Stomach (tissue), 9 donors: ENCODE measurements around the gene CRTAC1. TPM values are rescaled to one million over a fixed set of nuclear protein-coding genes. Genes with fewer than 3 reads are reported as not detected.

Source experiments
- DNase-seq, 2 donors: peaks; one replicate each; pipeline versions ENCODE4 v3.0.0 to v3.0.0-alpha.2; 2013 to 2019
- H3K27ac ChIP-seq, 5 donors: fragments of 200-600 bp in 4 of 5; sonication (generic) in 4 of 5; one replicate each; pipeline ENCODE4 v1.5.1; 2013 to 2019; ENCODE audit warnings: mild to moderate bottlenecking in 1 of 5, moderate library complexity in 1 of 5
- H3K27me3 ChIP-seq, 3 donors: fragments of 200-600 bp; sonication (generic); one replicate each; pipeline ENCODE4 v1.5.1; 2017 to 2019; ENCODE audit warnings: mixed run types in 1 of 3
- H3K36me3 ChIP-seq, 4 donors: fragments of 200-600 bp; sonication (generic); 1 replicate in 3 of 4; 2 replicates in 1 of 4; pipeline ENCODE4 v1.5.1; 2016 to 2019
- H3K4me1 ChIP-seq, 4 donors: fragments of 200-600 bp; sonication (generic); one replicate each; pipeline ENCODE4 v1.5.1; 2016 to 2019
- H3K4me3 ChIP-seq, 4 donors: fragments of 200-600 bp; sonication (generic) in 3 of 4; one replicate each; pipeline ENCODE4 v1.5.1; 2016 to 2019; ENCODE audit warnings: mild to moderate bottlenecking in 1 of 4
- H3K9me3 ChIP-seq, 4 donors: fragments of 200-600 bp; sonication (generic); one replicate each; pipeline ENCODE4 v1.5.1; 2016 to 2019
- EP300 ChIP-seq: sonication (generic); formaldehyde crosslinking; IDR thresholded peaks from one replicate; pipeline ENCODE4 v1.6.1; 2017; ENCODE audit warnings: antibody characterized with exemption
- POLR2A ChIP-seq, 4 donors: fragments of 450-650 bp; IDR thresholded peaks; one replicate each; pipeline ENCODE4 v1.6.1; 2016; ENCODE audit warnings: antibody characterized with exemption in 4 of 4, control low read depth in 2 of 4, mild to moderate bottlenecking in 1 of 4, moderate library complexity in 1 of 4
- POLR2AphosphoS5 ChIP-seq, 3 donors: sonication (generic); formaldehyde crosslinking; IDR thresholded peaks; one replicate each; pipeline ENCODE4 v1.6.1; 2016; ENCODE audit warnings: antibody characterized with exemption in 3 of 3
- WGBS, 5 donors: extraction: QIAGEN DNeasy Blood & Tissue Kit in 3 of 5; methylation state at CpG; one replicate each; pipeline versions ENCODE4 v1.1.5 to v1.1.7; 2013 to 2018; 5-methylcytosine and 5-hydroxymethylcytosine counted together
- intact Hi-C: fragments of 100-400 bp; cut with DNase I; formaldehyde crosslinking; loops from one replicate; pipeline ENCODE4 v1.15.1; 2023; ENCODE audit warnings: low total_unique reads
- polyA plus RNA-seq, 3 donors: library from polyadenylated mRNA; stranded (reverse); fragments of 200-250 nt; gene quantifications; one replicate each; pipeline ENCODE4 v1.2.3, GENCODE V29; 2013
- total RNA-seq, 5 donors: library from RNA; depleted of rRNA; stranded (reverse); fragments of >200 nt; gene quantifications; one replicate each; pipeline versions ENCODE4 v1.1.0 to v1.2.3, GENCODE V29; 2014 to 2016
- TF ChIP-seq, protein P1 (sequence below), 7 experiments: fragments of 450-650 bp in 4 of 7; fragments of 200-600 bp in 3 of 7; sonication (generic) in 3 of 7; IDR thresholded peaks; one replicate each; pipeline ENCODE4 v1.5.1; 2016 to 2019; ENCODE audit warnings: antibody characterized with exemption in 7 of 7, control low read depth in 2 of 7, mild to moderate bottlenecking in 1 of 7
- donor health status: healthy with polysubstance abuse.
- donor health status: Bipolar disorder and iron deficiency.
- donor health status: healthy.

CRTAC1 gene
- total and polyA plus RNA-seq, 8 donors: 0.06 to 21.4 (median 0.77) TPM; not detected in 2

- peaks cover 0 to 69% (median 39%) of the 10 kb centered on the region in 3 donors for H3K27me3 ChIP-seq
- intact Hi-C loops: no loop called here
- no peak overlapping the region for H3K27ac ChIP-seq
- 47 to 53% (median 50%) methylated on average over 3 of the region's 3 CpGs for WGBS, 5 donors
- no peaks in the 10 kb centered on the region for H3K36me3 ChIP-seq
- DNase-seq: no peak
- no peak overlapping the region for H3K4me3 ChIP-seq
- H3K9me3 ChIP-seq: no peaks in the 10 kb centered on the region
- H3K4me1 ChIP-seq: peaks cover 6 to 26% (median 15%) of the 10 kb centered on the region in 4 donors
- TF ChIP-seq POLR2A (IDR thresholded peaks at IDR 0.05): no peak
- TF ChIP-seq EP300: no peak
- no peak for TF ChIP-seq POLR2AphosphoS5 (IDR thresholded peaks at IDR 0.05)
- TF ChIP-seq, protein P1, sequence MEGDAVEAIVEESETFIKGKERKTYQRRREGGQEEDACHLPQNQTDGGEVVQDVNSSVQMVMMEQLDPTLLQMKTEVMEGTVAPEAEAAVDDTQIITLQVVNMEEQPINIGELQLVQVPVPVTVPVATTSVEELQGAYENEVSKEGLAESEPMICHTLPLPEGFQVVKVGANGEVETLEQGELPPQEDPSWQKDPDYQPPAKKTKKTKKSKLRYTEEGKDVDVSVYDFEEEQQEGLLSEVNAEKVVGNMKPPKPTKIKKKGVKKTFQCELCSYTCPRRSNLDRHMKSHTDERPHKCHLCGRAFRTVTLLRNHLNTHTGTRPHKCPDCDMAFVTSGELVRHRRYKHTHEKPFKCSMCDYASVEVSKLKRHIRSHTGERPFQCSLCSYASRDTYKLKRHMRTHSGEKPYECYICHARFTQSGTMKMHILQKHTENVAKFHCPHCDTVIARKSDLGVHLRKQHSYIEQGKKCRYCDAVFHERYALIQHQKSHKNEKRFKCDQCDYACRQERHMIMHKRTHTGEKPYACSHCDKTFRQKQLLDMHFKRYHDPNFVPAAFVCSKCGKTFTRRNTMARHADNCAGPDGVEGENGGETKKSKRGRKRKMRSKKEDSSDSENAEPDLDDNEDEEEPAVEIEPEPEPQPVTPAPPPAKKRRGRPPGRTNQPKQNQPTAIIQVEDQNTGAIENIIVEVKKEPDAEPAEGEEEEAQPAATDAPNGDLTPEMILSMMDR (IDR thresholded peaks at IDR 0.05): no peak
These were observed 178.1 kb downstream of the CRTAC1 start for GRCh38 chr10:97852277-97852676.

GRCh38 chr10:97851341-97852001 is 178.9 kb downstream of the CRTAC1 start:
- DNase-seq: peak in 1 of 2 donors; percentile 28
- Histone ChIP-seq H3K36me3 (no peaks in the 10 kb centered on the region), H3K27me3 (peaks cover 0 to 69% (median 39%) of the 10 kb centered on the region in 3 donors), H3K4me3 (no peak overlapping the region), H3K9me3 (no peaks in the 10 kb centered on the region), H3K27ac (no peak overlapping the region), H3K4me1 (peaks cover 6 to 26% (median 15%) of the 10 kb centered on the region in 4 donors)
- no peak for TF ChIP-seq POLR2AphosphoS5 (IDR thresholded peaks at IDR 0.05)
- TF ChIP-seq, protein P1 (IDR thresholded peaks at IDR 0.05): no peak
- TF ChIP-seq EP300: no peak
- 70 to 82% (median 78%) methylated on average over 6 to 7 of the region's 7 CpGs for WGBS, 5 donors
- intact Hi-C loops: no loop called here

DNA sequence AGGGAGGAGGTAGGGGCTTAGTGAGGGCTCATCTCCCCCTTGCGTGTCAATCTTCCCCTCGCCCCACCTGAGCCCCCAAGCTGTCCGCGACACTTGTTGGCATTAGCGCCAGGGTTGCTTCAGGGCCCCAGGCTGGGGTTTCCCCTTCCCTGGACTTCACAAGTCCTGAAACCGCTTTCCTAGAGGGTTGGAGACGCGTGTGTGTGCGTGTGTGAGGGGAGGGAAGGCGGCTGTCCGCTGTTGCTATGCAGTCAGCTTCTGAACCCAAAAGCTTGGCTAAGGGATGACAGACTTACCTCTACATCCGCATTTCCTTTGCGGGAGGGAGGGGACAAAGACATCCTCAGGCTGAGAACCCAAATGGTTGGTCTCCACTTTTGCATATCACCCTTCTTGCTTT is 180.0 kb downstream of the CRTAC1 start:
- H3K9me3 ChIP-seq: no peaks in the 10 kb centered on the region
- peaks cover 6 to 26% (median 15%) of the 10 kb centered on the region in 4 donors for H3K4me1 ChIP-seq
- peaks cover 0 to 76% (median 39%) of the 10 kb centered on the region in 3 donors for H3K27me3 ChIP-seq
- DNase-seq: peak in 1 of 2 donors; percentile 54
- WGBS, 5 donors: 8 to 16% (median 12%) methylated on average over 11 to 13 of the region's 13 CpGs
- no peaks in the 10 kb centered on the region for H3K36me3 ChIP-seq
- TF ChIP-seq POLR2AphosphoS5 (IDR thresholded peaks at IDR 0.05) (no peak), POLR2A (IDR thresholded peaks at IDR 0.05) (no peak), EP300 (no peak)
- TF ChIP-seq, protein P1 (IDR thresholded peaks at IDR 0.05): no peak
- intact Hi-C loops: no loop called here
- peak overlapping the region in 1 of 5 donors; percentile 51 for H3K27ac ChIP-seq
- peak overlapping the region; percentile 53 to 84 (median 62) for H3K4me3 ChIP-seq

DNA sequence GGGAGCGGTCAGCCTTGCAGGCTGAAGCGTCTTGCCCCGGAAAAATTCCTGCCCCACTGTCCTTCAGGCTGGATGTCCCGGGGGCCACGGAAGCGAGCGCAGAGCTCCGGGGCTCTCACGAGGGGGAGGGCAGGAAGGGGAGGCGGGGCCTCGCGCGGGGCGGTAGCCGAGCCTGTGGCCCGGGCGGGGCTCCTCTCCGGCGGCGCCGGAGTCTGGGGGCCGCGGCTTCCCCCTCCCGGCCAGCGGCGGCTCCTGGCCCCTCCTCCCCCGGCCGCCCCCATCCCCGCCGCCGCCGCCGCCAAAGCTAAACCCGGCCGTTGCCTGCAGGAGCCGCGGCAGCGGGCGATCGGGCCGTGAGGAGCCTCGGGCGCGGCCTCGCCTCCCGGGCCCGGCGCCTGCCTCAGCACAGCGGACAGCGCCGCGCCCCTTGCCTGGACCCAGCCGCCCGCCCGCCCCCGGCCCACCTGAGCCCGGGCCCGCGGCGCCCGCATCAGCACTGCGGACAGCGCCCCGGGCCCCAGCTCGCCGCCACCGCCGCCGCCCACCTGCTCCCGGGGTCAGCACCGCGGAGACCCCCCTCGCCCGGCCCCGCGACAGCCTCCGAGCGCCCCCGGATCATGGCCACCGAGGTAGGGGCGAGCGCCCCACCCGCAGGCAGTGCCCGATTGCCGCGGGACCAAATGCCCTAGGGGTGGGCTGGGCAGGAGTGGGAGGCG is 180.6 kb downstream of the CRTAC1 start, which contains the start of gene GOLGA7B:
Gene GOLGA7B, plus strand, starts transcription at position 157 of the 716 bp plus-strand sequence. Its CDS starts 461 bp downstream, at position 618.
- intact Hi-C loops: no loop called here
- Histone ChIP-seq H3K27me3 (peaks cover 0 to 79% (median 39%) of the 10 kb centered on the region in 3 donors), H3K4me3 (peak within 1 kb of the TSS; percentile 53 to 84 (median 62)), H3K36me3 (no peaks in the 10 kb centered on the region), H3K27ac (peak within 1 kb of the TSS in 3 of 5 donors; percentile 46 to 51 (median 47)), H3K9me3 (no peaks in the 10 kb centered on the region), H3K4me1 (peaks cover 6 to 26% (median 15%) of the 10 kb centered on the region in 4 donors)
- WGBS, 5 donors: 0 to 1% (median 1%) methylated on average over 3 to 87 of the region's 87 CpGs
- no peak for TF ChIP-seq EP300
- no peak for TF ChIP-seq POLR2AphosphoS5 (IDR thresholded peaks at IDR 0.05)
- TF ChIP-seq, protein P1 (IDR thresholded peaks at IDR 0.05): no peak
- no peak for TF ChIP-seq POLR2A (IDR thresholded peaks at IDR 0.05)
- DNase-seq: peak; percentile 49 to 88
